IMR-90 (cell line): ENCODE results near the gene LRRTM4. TPM values are rescaled to one million over a fixed set of nuclear protein-coding genes. Genes with fewer than 3 reads are reported as not detected.

Experiments used
- ATAC-seq: fragments of 200-7000 bp; cut with Tn5 transposase; 2 replicates; pipeline ENCODE4 v1.9.1; 2020; ENCODE audit warnings: low read depth, mild to moderate bottlenecking, moderate library complexity
- BruUV-seq: library from RNA; stranded (reverse); fragments of 400-500 nt; replicated peaks from 2 replicates; lab custom pipeline; 2021; lab: Mats Ljungman, UMichigan
- CTCF ChIA-PET: fragments of 300-600 bp; formaldehyde crosslinking; extraction: SDS; loops from one replicate; lab custom pipeline; 2021; ENCODE audit warnings: antibody characterized with exemption; lab: Yijun Ruan, JAX
- POLR2A ChIA-PET: fragments of 300-600 bp; sonication (Branson Sonifier 250); formaldehyde crosslinking; loops from one replicate; lab custom pipeline; 2022; ENCODE audit warnings: antibody characterized with exemption; ENCODE audit not compliant: unreplicated experiment; lab: Charles Lee
- DNase-seq: peaks from one replicate; pipeline ENCODE4 v3.0.0; 2013
- H2AFZ ChIP-seq: replicated peaks from 2 replicates; pipeline ENCODE3; 2013; ENCODE audit warnings: low read length, mild to moderate bottlenecking; ENCODE audit not compliant: poor library complexity
- H2AK5ac ChIP-seq: 2 replicates; pipeline ENCODE4 v1.6.1; 2013; ENCODE audit warnings: low read depth, low read length, inconsistent platforms
- H2AK9ac ChIP-seq: replicated peaks from 2 replicates; pipeline ENCODE3; 2013; ENCODE audit warnings: mild to moderate bottlenecking, low read depth, low read length, moderate library complexity; ENCODE audit not compliant: poor library complexity
- H2BK120ac ChIP-seq: 2 replicates; pipeline ENCODE4 v1.6.1; 2013; ENCODE audit warnings: low read depth, low read length, inconsistent platforms
- H2BK15ac ChIP-seq: 3 replicates; pipeline ENCODE4 v1.6.1; 2013; ENCODE audit warnings: low read depth, low read length, inconsistent platforms
- H2BK20ac ChIP-seq: 2 replicates; pipeline ENCODE4 v1.6.1; 2013; ENCODE audit warnings: low read depth, mild to moderate bottlenecking, inconsistent platforms, low read length, moderate library complexity
- H2BK5ac ChIP-seq: 2 replicates; pipeline ENCODE4 v1.6.1; 2013; ENCODE audit warnings: mild to moderate bottlenecking, low read depth, low read length, inconsistent platforms; ENCODE audit not compliant: poor library complexity, severe bottlenecking
- H3K14ac ChIP-seq: replicated peaks from 2 replicates; pipeline ENCODE4 v1.6.1; 2013; ENCODE audit warnings: low read depth, low read length, inconsistent platforms
- H3K18ac ChIP-seq: 2 replicates; pipeline ENCODE4 v1.6.1; 2013; ENCODE audit warnings: low read depth, low read length, control low read depth
- H3K23ac ChIP-seq: 2 replicates; pipeline ENCODE4 v1.6.1; 2013; ENCODE audit warnings: low read depth, low read length, inconsistent platforms
- H3K27ac ChIP-seq: 2 replicates; pipeline ENCODE4 v1.5.1; 2013; ENCODE audit warnings: mild to moderate bottlenecking, control low read depth, low read length; ENCODE audit not compliant: insufficient read depth
- H3K27me3 ChIP-seq: 2 replicates; pipeline ENCODE4 v1.6.1; 2013; ENCODE audit warnings: low read length; ENCODE audit not compliant: control insufficient read depth, insufficient read depth
- H3K36me3 ChIP-seq: 2 replicates; pipeline ENCODE4 v1.6.1; 2013; ENCODE audit warnings: low read length, mixed read lengths; ENCODE audit not compliant: control insufficient read depth, insufficient read depth
- H3K4ac ChIP-seq: 2 replicates; pipeline ENCODE4 v1.6.1; 2013; ENCODE audit warnings: low read depth, low read length, inconsistent platforms
- H3K4me1 ChIP-seq: 2 replicates; pipeline ENCODE4 v1.6.1; 2013; ENCODE audit warnings: low read length, mixed read lengths; ENCODE audit not compliant: control insufficient read depth, insufficient read depth
- H3K4me2 ChIP-seq: 2 replicates; pipeline ENCODE4 v1.6.1; 2013; ENCODE audit warnings: low read depth, mild to moderate bottlenecking, control low read depth, low read length, moderate library complexity
- H3K4me3 ChIP-seq: 2 replicates; pipeline ENCODE4 v1.5.1; 2013; ENCODE audit warnings: low read depth, mild to moderate bottlenecking, control low read depth, low read length, moderate library complexity; ENCODE audit not compliant: insufficient read depth
- H3K56ac ChIP-seq: 2 replicates; pipeline ENCODE4 v1.6.1; 2013; ENCODE audit warnings: low read length, inconsistent platforms; ENCODE audit not compliant: insufficient read depth; ENCODE audit errors: extremely low read depth
- H3K79me1 ChIP-seq, 2 experiments: 2 replicates each; pipeline ENCODE4 v1.6.1; 2013; ENCODE audit warnings: low read length in 2 of 2, inconsistent platforms in 1 of 2, low read depth in 1 of 2
- H3K9ac ChIP-seq: 2 replicates; pipeline ENCODE4 v1.6.1; 2013; ENCODE audit warnings: low read depth, low read length, control low read depth
- H3K9me1 ChIP-seq: 2 replicates; pipeline ENCODE4 v1.6.1; 2013; ENCODE audit warnings: low read length, inconsistent platforms; ENCODE audit not compliant: insufficient read depth
- H3K9me3 ChIP-seq: 2 replicates; pipeline ENCODE4 v1.6.1; 2013; ENCODE audit warnings: low read length; ENCODE audit not compliant: control insufficient read depth, insufficient read depth
- H4K20me1 ChIP-seq: 2 replicates; pipeline ENCODE4 v1.6.1; 2013; ENCODE audit warnings: low read length, inconsistent platforms; ENCODE audit not compliant: insufficient read depth
- H4K5ac ChIP-seq: 2 replicates; pipeline ENCODE4 v1.6.1; 2013; ENCODE audit warnings: mild to moderate bottlenecking, low read depth, low read length, control low read depth
- H4K8ac ChIP-seq, 2 experiments: 2 replicates each; pipeline ENCODE4 v1.6.1; 2013; ENCODE audit warnings: low read depth in 2 of 2, low read length in 2 of 2, control low read depth in 1 of 2, inconsistent platforms in 1 of 2
- H4K91ac ChIP-seq: 2 replicates; pipeline ENCODE4 v1.6.1; 2013; ENCODE audit warnings: low read depth, low read length, inconsistent platforms; ENCODE audit not compliant: insufficient read depth
- POLR2A ChIP-seq: IDR thresholded peaks from 2 replicates; pipeline ENCODE4 v1.6.1; 2012; ENCODE audit warnings: mild to moderate bottlenecking, low read depth, low read length
- RFX5 ChIP-seq: IDR thresholded peaks from 2 replicates; pipeline ENCODE4 v1.8.0; 2012; ENCODE audit warnings: low read depth, mild to moderate bottlenecking, low read length, moderate library complexity
- dilution Hi-C: fragments of 300-500 bp; cut with HindIII; formaldehyde crosslinking; loops from one replicate; pipeline ENCODE4 v1.14.3; 2018; ENCODE audit warnings: low sequenced_read_pairs; ENCODE audit not compliant: unreplicated experiment
- in situ Hi-C: fragments of 300-500 bp; cut with MboI; formaldehyde crosslinking; loops from 3 replicates; pipeline ENCODE4 v1.14.3; 2019; ENCODE audit warnings: low sequenced_read_pairs, inconsistent platforms, mixed read lengths
- intact Hi-C: fragments of 100-400 bp; cut with micrococcal nuclease; formaldehyde crosslinking; loops from 2 replicates; pipeline ENCODE4 v1.10.0; 2022
- polyA plus RNA-seq, 3 experiments: library from polyadenylated mRNA; depleted of rRNA; stranded (reverse); fragments of >200 nt; gene quantifications; 2 replicates each; pipeline ENCODE4 v1.2.3, GENCODE V29; 2012; ENCODE audit warnings: low replicate concordance in 1 of 3
- total RNA-seq: library from RNA; depleted of rRNA; stranded (reverse); fragments of >200 nt; gene quantifications from 2 replicates; pipeline ENCODE4 v1.2.3, GENCODE V29; 2012
- TF ChIP-seq, protein P1 (sequence below): conservative IDR thresholded peaks from 2 replicates; pipeline ENCODE4 v1.5.1; 2012; ENCODE audit warnings: mild to moderate bottlenecking, low read depth, low read length, improper control_type of control experiment

LRRTM4 gene
- total and polyA plus RNA-seq, 2 of the 4 experiments (the other 2 are of a cell fraction), result not detected

DNA sequence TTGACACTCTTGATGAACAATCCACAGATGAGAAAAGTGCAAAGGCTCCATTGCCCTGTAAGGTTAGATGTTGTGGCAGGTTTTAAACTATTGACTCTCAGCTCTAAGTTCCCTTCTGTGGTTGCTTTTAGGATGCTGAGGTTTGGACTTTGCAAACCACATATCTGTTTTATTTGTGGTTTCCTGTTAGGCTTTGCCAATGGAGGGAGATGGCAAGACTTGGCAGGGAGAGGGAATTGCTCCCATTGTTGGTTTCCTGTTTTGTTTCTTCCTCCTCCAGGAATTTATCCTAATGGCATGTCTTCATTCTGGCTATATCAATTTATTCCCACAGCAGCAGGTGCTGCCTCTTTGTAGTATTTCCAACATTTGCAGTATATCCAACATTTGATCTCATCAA is 772.3 kb downstream of the LRRTM4 start:
- Histone ChIP-seq H4K20me1 (no peaks in the 10 kb centered on the region), H3K27ac (no peak overlapping the region), H4K8ac (no peak overlapping the region), H2BK120ac (no peak overlapping the region), H3K4me3 (no peak overlapping the region), H3K36me3 (no peaks in the 10 kb centered on the region), H3K18ac (no peak overlapping the region), H3K4me1 (no peaks in the 10 kb centered on the region), H2AK9ac (no peak overlapping the region), H3K23ac (no peak overlapping the region), H3K79me1 (no peaks in the 10 kb centered on the region), H3K4ac (no peak overlapping the region), H3K9me1 (no peaks in the 10 kb centered on the region), H3K27me3 (no peaks in the 10 kb centered on the region), H4K5ac (no peak overlapping the region), H3K4me2 (no peak overlapping the region), H2BK20ac (no peak overlapping the region), H3K56ac (no peak overlapping the region), H3K14ac (no peak overlapping the region), H2BK15ac (no peak overlapping the region), H2BK5ac (no peak overlapping the region), H3K9ac (no peak overlapping the region), H2AK5ac (no peak overlapping the region), H4K91ac (no peak overlapping the region), H3K9me3 (no peaks in the 10 kb centered on the region), H2AFZ (no peak overlapping the region)
- dilution Hi-C loops (no loop called here), in situ Hi-C loops (no loop called here), intact Hi-C loops (no loop called here)
- BruUV-seq, result no TSS peak
- ChIA-PET CTCF (no interaction called here), POLR2A (no interaction called here)
- ATAC-seq (no peak), DNase-seq (no peak)
- TF ChIP-seq, protein P1, sequence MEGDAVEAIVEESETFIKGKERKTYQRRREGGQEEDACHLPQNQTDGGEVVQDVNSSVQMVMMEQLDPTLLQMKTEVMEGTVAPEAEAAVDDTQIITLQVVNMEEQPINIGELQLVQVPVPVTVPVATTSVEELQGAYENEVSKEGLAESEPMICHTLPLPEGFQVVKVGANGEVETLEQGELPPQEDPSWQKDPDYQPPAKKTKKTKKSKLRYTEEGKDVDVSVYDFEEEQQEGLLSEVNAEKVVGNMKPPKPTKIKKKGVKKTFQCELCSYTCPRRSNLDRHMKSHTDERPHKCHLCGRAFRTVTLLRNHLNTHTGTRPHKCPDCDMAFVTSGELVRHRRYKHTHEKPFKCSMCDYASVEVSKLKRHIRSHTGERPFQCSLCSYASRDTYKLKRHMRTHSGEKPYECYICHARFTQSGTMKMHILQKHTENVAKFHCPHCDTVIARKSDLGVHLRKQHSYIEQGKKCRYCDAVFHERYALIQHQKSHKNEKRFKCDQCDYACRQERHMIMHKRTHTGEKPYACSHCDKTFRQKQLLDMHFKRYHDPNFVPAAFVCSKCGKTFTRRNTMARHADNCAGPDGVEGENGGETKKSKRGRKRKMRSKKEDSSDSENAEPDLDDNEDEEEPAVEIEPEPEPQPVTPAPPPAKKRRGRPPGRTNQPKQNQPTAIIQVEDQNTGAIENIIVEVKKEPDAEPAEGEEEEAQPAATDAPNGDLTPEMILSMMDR, result no peak
- TF ChIP-seq RFX5, result no peak
- no peak for TF ChIP-seq POLR2A
